ENCODE results near the gene SLC15A3.

The SLC15A3 gene

DNA sequence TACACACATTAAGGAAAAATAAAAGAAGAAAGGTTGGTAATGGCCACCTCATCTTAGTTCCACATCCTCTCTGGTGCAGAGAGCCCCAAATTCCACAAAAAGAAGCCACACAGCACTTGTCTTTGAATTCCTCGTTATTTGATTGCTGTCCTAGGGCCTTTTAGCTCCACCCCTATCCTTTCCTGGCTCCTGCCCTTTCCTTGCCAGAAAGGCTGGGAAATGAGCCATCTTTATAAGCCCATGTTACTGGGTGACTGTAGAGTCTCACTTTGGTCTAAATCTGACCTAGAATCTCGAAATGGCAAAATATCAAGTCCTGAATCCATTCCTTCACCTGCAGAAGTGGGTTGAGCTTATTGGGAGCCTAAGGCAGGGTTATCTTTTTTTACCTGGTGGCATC, 32.0 kb downstream of the SLC15A3 start:
- Histone ChIP-seq H3K27me3 (replicated peaks) (no peaks in the 10 kb centered on the region), H3K4me3 (ENCODE audit: low read depth, low read length) (no peak overlapping the region), H3K36me3 (replicated peaks) (peaks cover 25% of the 10 kb centered on the region), H3K27ac (no peak overlapping the region)
- no peak for DNase-seq
- TF ChIP-seq, protein P1, sequence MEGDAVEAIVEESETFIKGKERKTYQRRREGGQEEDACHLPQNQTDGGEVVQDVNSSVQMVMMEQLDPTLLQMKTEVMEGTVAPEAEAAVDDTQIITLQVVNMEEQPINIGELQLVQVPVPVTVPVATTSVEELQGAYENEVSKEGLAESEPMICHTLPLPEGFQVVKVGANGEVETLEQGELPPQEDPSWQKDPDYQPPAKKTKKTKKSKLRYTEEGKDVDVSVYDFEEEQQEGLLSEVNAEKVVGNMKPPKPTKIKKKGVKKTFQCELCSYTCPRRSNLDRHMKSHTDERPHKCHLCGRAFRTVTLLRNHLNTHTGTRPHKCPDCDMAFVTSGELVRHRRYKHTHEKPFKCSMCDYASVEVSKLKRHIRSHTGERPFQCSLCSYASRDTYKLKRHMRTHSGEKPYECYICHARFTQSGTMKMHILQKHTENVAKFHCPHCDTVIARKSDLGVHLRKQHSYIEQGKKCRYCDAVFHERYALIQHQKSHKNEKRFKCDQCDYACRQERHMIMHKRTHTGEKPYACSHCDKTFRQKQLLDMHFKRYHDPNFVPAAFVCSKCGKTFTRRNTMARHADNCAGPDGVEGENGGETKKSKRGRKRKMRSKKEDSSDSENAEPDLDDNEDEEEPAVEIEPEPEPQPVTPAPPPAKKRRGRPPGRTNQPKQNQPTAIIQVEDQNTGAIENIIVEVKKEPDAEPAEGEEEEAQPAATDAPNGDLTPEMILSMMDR (IDR thresholded peaks at IDR 0.05; ENCODE audit: low read depth, low read length, missing control alignments), result no peak
- in situ Hi-C loops (cut with HindIII; ENCODE audit: low pct_ligation_motif_present, low sequenced_read_pairs), result no loop called here

- no peak for DNase-seq
- no peaks in the 10 kb centered on the region for H3K27me3 ChIP-seq (replicated peaks)
- in situ Hi-C loops (cut with HindIII; ENCODE audit: low pct_ligation_motif_present, low sequenced_read_pairs), result no loop called here
- TF ChIP-seq, protein P1 (IDR thresholded peaks at IDR 0.05; ENCODE audit: low read depth, low read length, missing control alignments), result no peak
- H3K36me3 ChIP-seq (replicated peaks), result peaks cover 25% of the 10 kb centered on the region
- peak overlapping the region; percentile 17 for H3K27ac ChIP-seq
- no peak overlapping the region for H3K4me3 ChIP-seq (ENCODE audit: low read depth, low read length)
Measured at GRCh38 chr11:60919320-60919719, 32.7 kb downstream of the SLC15A3 start.

- no peak overlapping the region for H3K4me3 ChIP-seq (ENCODE audit: low read depth, low read length)
- peak overlapping the region; percentile 17 for H3K27ac ChIP-seq
- no peaks in the 10 kb centered on the region for H3K27me3 ChIP-seq (replicated peaks)
- TF ChIP-seq, protein P1 (IDR thresholded peaks at IDR 0.05; ENCODE audit: low read depth, low read length, missing control alignments), result peak; percentile 4
- H3K36me3 ChIP-seq (replicated peaks), result peaks cover 25% of the 10 kb centered on the region
- peak; percentile 73 for DNase-seq
- in situ Hi-C loops (cut with HindIII; ENCODE audit: low pct_ligation_motif_present, low sequenced_read_pairs), result no loop called here
Measured at GRCh38 chr11:60918939-60919265, 33.1 kb downstream of the SLC15A3 start.

- Histone ChIP-seq H3K27ac (no peak overlapping the region), H3K27me3 (replicated peaks) (no peaks in the 10 kb centered on the region), H3K4me3 (ENCODE audit: low read depth, low read length) (no peak overlapping the region), H3K36me3 (replicated peaks) (peaks cover 25% of the 10 kb centered on the region)
- no peak for DNase-seq
- in situ Hi-C loops (cut with HindIII; ENCODE audit: low pct_ligation_motif_present, low sequenced_read_pairs), result no loop called here
- TF ChIP-seq, protein P1 (IDR thresholded peaks at IDR 0.05; ENCODE audit: low read depth, low read length, missing control alignments), result no peak
Measured at GRCh38 chr11:60918251-60918938, 33.6 kb downstream of the SLC15A3 start.

DNA sequence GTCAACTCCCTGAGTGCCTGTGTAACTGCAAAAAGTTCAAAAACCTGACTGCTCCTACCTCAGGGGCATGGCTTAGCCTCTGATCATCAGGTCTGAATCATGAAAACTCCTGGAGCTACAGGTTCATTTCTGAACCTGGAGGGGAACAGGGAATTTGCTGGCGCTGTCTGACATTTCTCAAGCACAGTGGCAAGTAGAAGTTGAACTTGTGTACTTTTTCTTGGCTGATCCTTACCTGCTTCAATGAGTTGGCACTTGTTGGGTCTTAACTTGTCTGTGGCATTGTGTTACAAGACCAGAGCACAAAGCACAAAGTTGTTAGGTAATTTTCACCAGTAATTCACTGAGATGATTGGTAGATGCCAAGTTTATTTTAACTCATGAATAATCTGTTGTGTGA, 34.7 kb downstream of the SLC15A3 start:
- in situ Hi-C loops (cut with HindIII; ENCODE audit: low pct_ligation_motif_present, low sequenced_read_pairs), result no loop called here
- TF ChIP-seq, protein P1 (IDR thresholded peaks at IDR 0.05; ENCODE audit: low read depth, low read length, missing control alignments), result no peak
- Histone ChIP-seq H3K4me3 (ENCODE audit: low read depth, low read length) (no peak overlapping the region), H3K27me3 (replicated peaks) (no peaks in the 10 kb centered on the region), H3K27ac (no peak overlapping the region), H3K36me3 (replicated peaks) (peaks cover 23% of the 10 kb centered on the region)
- no peak for DNase-seq

DNA sequence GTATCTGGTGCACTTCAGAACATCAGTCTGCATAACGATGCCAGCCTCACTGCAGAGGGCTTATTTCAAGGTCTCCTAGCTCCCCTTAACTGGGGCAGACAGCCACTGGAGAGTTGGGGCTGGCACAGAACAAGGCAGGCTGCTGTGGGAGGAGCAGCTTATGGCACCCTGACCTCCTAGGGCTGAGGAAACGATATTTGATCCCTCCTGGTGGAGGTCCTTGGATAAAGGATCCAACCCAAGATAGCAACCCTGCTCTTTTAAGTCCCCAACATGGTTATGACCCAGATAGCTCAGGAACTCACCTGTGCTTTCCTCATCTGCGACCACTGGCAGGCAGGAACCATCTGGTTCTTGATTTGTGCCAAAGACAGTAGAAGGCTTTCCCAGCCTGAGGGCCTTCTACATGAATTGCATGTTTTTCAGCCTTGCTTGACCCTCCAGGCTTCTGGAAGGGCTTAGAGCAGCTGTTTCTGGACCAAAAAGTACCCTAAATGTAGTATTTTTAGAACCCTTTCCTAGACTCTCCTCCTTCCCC, 35.2 kb downstream of the SLC15A3 start:
- Histone ChIP-seq H3K4me3 (ENCODE audit: low read depth, low read length) (no peak overlapping the region), H3K36me3 (replicated peaks) (peaks cover 18% of the 10 kb centered on the region), H3K27ac (no peak overlapping the region), H3K27me3 (replicated peaks) (no peaks in the 10 kb centered on the region)
- in situ Hi-C loops (cut with HindIII; ENCODE audit: low pct_ligation_motif_present, low sequenced_read_pairs), result no loop called here
- TF ChIP-seq, protein P1 (IDR thresholded peaks at IDR 0.05; ENCODE audit: low read depth, low read length, missing control alignments), result no peak
- DNase-seq, result no peak

All from brain microvascular endothelial cell (primary cell).